Measurements from ENCODE around the gene NOP16. TPM values are rescaled to one million over a fixed set of nuclear protein-coding genes. Genes with fewer than 3 reads are reported as not detected.

Gene NOP16
- 19.8 and 57.5 TPM in 2 replicates for total RNA-seq (2014; rRNA removed; shearing (Covaris generic); ENCODE audit: low replicate concordance)

GRCh38 chr5:176388444-176389134 is at the start of gene NOP16, which contains the start of gene HIGD2A:
NOP16 (minus strand) TSS chr5:176388598; CDS start chr5:176388539, 59 bp downstream.
HIGD2A (plus strand) TSS chr5:176388751; CDS start chr5:176388820, 69 bp downstream.
- H3K79me2 ChIP-seq (ENCODE audit: low read length) = peaks cover 59% of the 10 kb centered on the region

GRCh38 chr5:176436656-176437055 is 48.3 kb upstream of the NOP16 start:
- no peak for DNase-seq

More at GRCh38 chr5:176388444-176389134, at the start of gene NOP16, which contains the start of gene HIGD2A:
- H3K4me1 ChIP-seq (ENCODE audit: low read length) = peaks cover 25% of the 10 kb centered on the region
- no peaks in the 10 kb centered on the region for H3K27me3 ChIP-seq (ENCODE audit: low read length)
- H2AFZ ChIP-seq (ENCODE audit: low read length) = peak within 1 kb of the TSS; percentile 89; the same call in 1 of the 2 replicates
- peak; percentile 100 for DNase-seq
- peak within 1 kb of the TSS; percentile 92 for H3K9ac ChIP-seq (ENCODE audit: low read length)
- peak within 1 kb of the TSS; percentile 92 for H3K27ac ChIP-seq (ENCODE audit: low read length)
- peaks cover 40% of the 10 kb centered on the region for H3K36me3 ChIP-seq (ENCODE audit: insufficient read depth, low read length)
- peak within 1 kb of the TSS; percentile 90 for H3K4me2 ChIP-seq (ENCODE audit: low read depth, low read length, poor library complexity, severe bottlenecking)
- H4K20me1 ChIP-seq (ENCODE audit: insufficient read depth, low read depth, low read length) = peaks cover 26% of the 10 kb centered on the region
- H3K4me3 ChIP-seq (ENCODE audit: low read length) = peak within 1 kb of the TSS; percentile 88
- H3K9me3 ChIP-seq (ENCODE audit: low read length) = no peaks in the 10 kb centered on the region
- no peaks in the 10 kb centered on the region for H3K9me2 ChIP-seq (replicated peaks; ENCODE audit: insufficient read depth, low read length)

GRCh38 chr5:176432707-176433106 is 44.3 kb upstream of the NOP16 start:
- no peak overlapping the region for H3K27ac ChIP-seq (ENCODE audit: low read length)
- H2AFZ ChIP-seq (ENCODE audit: low read length) = no peak overlapping the region
- no peaks in the 10 kb centered on the region for H3K36me3 ChIP-seq (ENCODE audit: insufficient read depth, low read length)
- no peak overlapping the region for H3K4me3 ChIP-seq (ENCODE audit: low read length)
- no peaks in the 10 kb centered on the region for H3K9me3 ChIP-seq (ENCODE audit: low read length)
- H4K20me1 ChIP-seq (ENCODE audit: insufficient read depth, low read depth, low read length) = no peaks in the 10 kb centered on the region
- no peaks in the 10 kb centered on the region for H3K79me2 ChIP-seq (ENCODE audit: low read length)
- H3K27me3 ChIP-seq (ENCODE audit: low read length) = no peaks in the 10 kb centered on the region
- no peak overlapping the region for H3K4me2 ChIP-seq (ENCODE audit: low read depth, low read length, poor library complexity, severe bottlenecking)
- H3K4me1 ChIP-seq (ENCODE audit: low read length) = peaks cover 4% of the 10 kb centered on the region
- H3K9ac ChIP-seq (ENCODE audit: low read length) = no peak overlapping the region
- H3K9me2 ChIP-seq (replicated peaks; ENCODE audit: insufficient read depth, low read length) = no peaks in the 10 kb centered on the region
- DNase-seq = no peak

More at GRCh38 chr5:176436656-176437055, 48.3 kb upstream of the NOP16 start:
- no peaks in the 10 kb centered on the region for H3K36me3 ChIP-seq (ENCODE audit: insufficient read depth, low read length)
- no peak overlapping the region for H3K27ac ChIP-seq (ENCODE audit: low read length)
- peaks cover 9% of the 10 kb centered on the region for H3K4me1 ChIP-seq (ENCODE audit: low read length)
- no peaks in the 10 kb centered on the region for H4K20me1 ChIP-seq (ENCODE audit: insufficient read depth, low read depth, low read length)
- no peaks in the 10 kb centered on the region for H3K9me2 ChIP-seq (replicated peaks; ENCODE audit: insufficient read depth, low read length)
- H3K27me3 ChIP-seq (ENCODE audit: low read length) = no peaks in the 10 kb centered on the region
- no peak overlapping the region for H3K4me3 ChIP-seq (ENCODE audit: low read length)
- H3K9me3 ChIP-seq (ENCODE audit: low read length) = no peaks in the 10 kb centered on the region
- no peak overlapping the region for H3K9ac ChIP-seq (ENCODE audit: low read length)
- H3K79me2 ChIP-seq (ENCODE audit: low read length) = no peaks in the 10 kb centered on the region
- no peak overlapping the region for H2AFZ ChIP-seq (ENCODE audit: low read length)
- peak overlapping the region; percentile 19 for H3K4me2 ChIP-seq (ENCODE audit: low read depth, low read length, poor library complexity, severe bottlenecking)

- Histone ChIP-seq H3K9me2 (replicated peaks; ENCODE audit: insufficient read depth, low read length) (no peaks in the 10 kb centered on the region), H2AFZ (ENCODE audit: low read length) (no peak overlapping the region), H3K9me3 (ENCODE audit: low read length) (no peaks in the 10 kb centered on the region), H3K27ac (ENCODE audit: low read length) (no peak overlapping the region), H3K9ac (ENCODE audit: low read length) (no peak overlapping the region), H3K79me2 (ENCODE audit: low read length) (no peaks in the 10 kb centered on the region), H3K4me3 (ENCODE audit: low read length) (no peak overlapping the region), H3K36me3 (ENCODE audit: insufficient read depth, low read length) (no peaks in the 10 kb centered on the region), H3K4me2 (ENCODE audit: low read depth, low read length, poor library complexity, severe bottlenecking) (no peak overlapping the region), H3K27me3 (ENCODE audit: low read length) (no peaks in the 10 kb centered on the region), H4K20me1 (ENCODE audit: insufficient read depth, low read depth, low read length) (no peaks in the 10 kb centered on the region), H3K4me1 (ENCODE audit: low read length) (no peaks in the 10 kb centered on the region)
- no peak for DNase-seq
Observed at GRCh38 chr5:176429972-176430371, 41.6 kb upstream of the NOP16 start.

GRCh38 chr5:176427971-176428370 is 39.6 kb upstream of the NOP16 start:
- no peak overlapping the region for H3K9ac ChIP-seq (ENCODE audit: low read length)
- no peak overlapping the region for H3K4me3 ChIP-seq (ENCODE audit: low read length)
- no peaks in the 10 kb centered on the region for H3K9me3 ChIP-seq (ENCODE audit: low read length)
- H2AFZ ChIP-seq (ENCODE audit: low read length) = no peak overlapping the region
- H3K4me1 ChIP-seq (ENCODE audit: low read length) = no peaks in the 10 kb centered on the region
- no peaks in the 10 kb centered on the region for H3K79me2 ChIP-seq (ENCODE audit: low read length)
- H3K36me3 ChIP-seq (ENCODE audit: insufficient read depth, low read length) = no peaks in the 10 kb centered on the region
- no peak overlapping the region for H3K4me2 ChIP-seq (ENCODE audit: low read depth, low read length, poor library complexity, severe bottlenecking)
- no peak overlapping the region for H3K27ac ChIP-seq (ENCODE audit: low read length)
- no peaks in the 10 kb centered on the region for H3K9me2 ChIP-seq (replicated peaks; ENCODE audit: insufficient read depth, low read length)
- no peaks in the 10 kb centered on the region for H3K27me3 ChIP-seq (ENCODE audit: low read length)
- H4K20me1 ChIP-seq (ENCODE audit: insufficient read depth, low read depth, low read length) = no peaks in the 10 kb centered on the region
- no peak for DNase-seq

GRCh38 chr5:176426876-176427275 is 38.5 kb upstream of the NOP16 start:
- DNase-seq = no peak
- Histone ChIP-seq H3K27me3 (ENCODE audit: low read length) (no peaks in the 10 kb centered on the region), H3K27ac (ENCODE audit: low read length) (no peak overlapping the region), H4K20me1 (ENCODE audit: insufficient read depth, low read depth, low read length) (no peaks in the 10 kb centered on the region), H3K9me2 (replicated peaks; ENCODE audit: insufficient read depth, low read length) (no peaks in the 10 kb centered on the region), H3K4me3 (ENCODE audit: low read length) (no peak overlapping the region), H3K36me3 (ENCODE audit: insufficient read depth, low read length) (no peaks in the 10 kb centered on the region), H3K79me2 (ENCODE audit: low read length) (no peaks in the 10 kb centered on the region), H3K4me1 (ENCODE audit: low read length) (no peaks in the 10 kb centered on the region), H2AFZ (ENCODE audit: low read length) (no peak overlapping the region), H3K9me3 (ENCODE audit: low read length) (no peaks in the 10 kb centered on the region), H3K9ac (ENCODE audit: low read length) (no peak overlapping the region), H3K4me2 (ENCODE audit: low read depth, low read length, poor library complexity, severe bottlenecking) (no peak overlapping the region)

- Histone ChIP-seq H3K9ac (ENCODE audit: low read length) (no peak overlapping the region), H4K20me1 (ENCODE audit: insufficient read depth, low read depth, low read length) (no peaks in the 10 kb centered on the region), H3K27ac (ENCODE audit: low read length) (no peak overlapping the region), H3K79me2 (ENCODE audit: low read length) (no peaks in the 10 kb centered on the region), H3K27me3 (ENCODE audit: low read length) (no peaks in the 10 kb centered on the region), H3K36me3 (ENCODE audit: insufficient read depth, low read length) (no peaks in the 10 kb centered on the region), H3K4me2 (ENCODE audit: low read depth, low read length, poor library complexity, severe bottlenecking) (no peak overlapping the region), H3K4me1 (ENCODE audit: low read length) (no peaks in the 10 kb centered on the region), H2AFZ (ENCODE audit: low read length) (no peak overlapping the region), H3K9me2 (replicated peaks; ENCODE audit: insufficient read depth, low read length) (no peaks in the 10 kb centered on the region), H3K4me3 (ENCODE audit: low read length) (no peak overlapping the region), H3K9me3 (ENCODE audit: low read length) (no peaks in the 10 kb centered on the region)
- DNase-seq = no peak
Observed at GRCh38 chr5:176425791-176426190, 37.4 kb upstream of the NOP16 start.

GRCh38 chr5:176425138-176425537 is 36.7 kb upstream of the NOP16 start:
- H3K36me3 ChIP-seq (ENCODE audit: insufficient read depth, low read length) = no peaks in the 10 kb centered on the region
- no peaks in the 10 kb centered on the region for H3K9me3 ChIP-seq (ENCODE audit: low read length)
- DNase-seq = no peak
- H3K4me2 ChIP-seq (ENCODE audit: low read depth, low read length, poor library complexity, severe bottlenecking) = no peak overlapping the region
- H3K4me1 ChIP-seq (ENCODE audit: low read length) = no peaks in the 10 kb centered on the region
- no peak overlapping the region for H3K4me3 ChIP-seq (ENCODE audit: low read length)
- H3K79me2 ChIP-seq (ENCODE audit: low read length) = no peaks in the 10 kb centered on the region
- H2AFZ ChIP-seq (ENCODE audit: low read length) = no peak overlapping the region
- no peak overlapping the region for H3K27ac ChIP-seq (ENCODE audit: low read length)
- H3K9me2 ChIP-seq (replicated peaks; ENCODE audit: insufficient read depth, low read length) = no peaks in the 10 kb centered on the region
- no peaks in the 10 kb centered on the region for H3K27me3 ChIP-seq (ENCODE audit: low read length)
- H4K20me1 ChIP-seq (ENCODE audit: insufficient read depth, low read depth, low read length) = no peaks in the 10 kb centered on the region
- H3K9ac ChIP-seq (ENCODE audit: low read length) = no peak overlapping the region

Data from Karpas-422 (cell line).